HG03045 (cell line): ENCODE data around the gene ARHGEF26.

ENCODE experiments used
- ATAC-seq: cut with Tn5 transposase; IDR thresholded peaks from one replicate; pipeline ENCODE4 v1.9.1; 2021; ENCODE audit warnings: mild to moderate bottlenecking, moderate library complexity; ENCODE audit not compliant: unreplicated experiment

ARHGEF26 gene

GRCh38 chr3:154148541-154148940 lies 27.4 kb downstream of the ARHGEF26 start:
- ATAC-seq = no peak

GRCh38 chr3:154149286-154149685 lies 28.1 kb downstream of the ARHGEF26 start:
- no peak for ATAC-seq

- no peak for ATAC-seq
Observed at GRCh38 chr3:154151969-154152368, 30.8 kb downstream of the ARHGEF26 start.

GRCh38 chr3:154152741-154153140 lies 31.6 kb downstream of the ARHGEF26 start:
- no peak for ATAC-seq

GRCh38 chr3:154156530-154156929 lies 35.3 kb downstream of the ARHGEF26 start:
- ATAC-seq = no peak

GRCh38 chr3:154161806-154162205 lies 40.6 kb downstream of the ARHGEF26 start:
- ATAC-seq = no peak

- no peak for ATAC-seq
Observed at GRCh38 chr3:154164387-154164786, 43.2 kb downstream of the ARHGEF26 start.

GRCh38 chr3:154168998-154169795 lies 48.0 kb downstream of the ARHGEF26 start:
- no peak for ATAC-seq

- ATAC-seq = no peak
Observed at GRCh38 chr3:154169796-154170110, 48.6 kb downstream of the ARHGEF26 start.

- no peak for ATAC-seq
Observed at GRCh38 chr3:154170300-154170699, 49.1 kb downstream of the ARHGEF26 start.

- ATAC-seq = no peak
Observed at GRCh38 chr3:154175041-154175440, 53.9 kb downstream of the ARHGEF26 start.

GRCh38 chr3:154176036-154176435 lies 54.8 kb downstream of the ARHGEF26 start:
- ATAC-seq = no peak

- no peak for ATAC-seq
Observed at GRCh38 chr3:154177406-154177805, 56.2 kb downstream of the ARHGEF26 start.

- ATAC-seq = no peak
Observed at GRCh38 chr3:154178172-154178571, 57.0 kb downstream of the ARHGEF26 start.

- ATAC-seq = no peak
Observed at GRCh38 chr3:154180836-154181691, 59.9 kb downstream of the ARHGEF26 start.

- no peak for ATAC-seq
Observed at GRCh38 chr3:154182322-154182922, 61.2 kb downstream of the ARHGEF26 start.

GRCh38 chr3:154182975-154183374 lies 61.8 kb downstream of the ARHGEF26 start:
- no peak for ATAC-seq

- ATAC-seq = no peak
Observed at GRCh38 chr3:154184582-154184981, 63.4 kb downstream of the ARHGEF26 start.

GRCh38 chr3:154188437-154188836 lies 67.2 kb downstream of the ARHGEF26 start:
- no peak for ATAC-seq

GRCh38 chr3:154188846-154189245 lies 67.7 kb downstream of the ARHGEF26 start:
- no peak for ATAC-seq

GRCh38 chr3:154191520-154191919 lies 70.3 kb downstream of the ARHGEF26 start:
- no peak for ATAC-seq

GRCh38 chr3:154192225-154192624 lies 71.0 kb downstream of the ARHGEF26 start:
- ATAC-seq = no peak
